HG02678 (cell line): ENCODE results near the gene AKAP9.
"Not testable (repeated sequence)": the region's sequence is repeated elsewhere in the genome, so short reads cannot be mapped to it uniquely, and the experiment has no call there.

Experiments used
- ATAC-seq: cut with Tn5 transposase; IDR thresholded peaks from one replicate; pipeline ENCODE4 v1.9.1; 2021; ENCODE audit warnings: mild to moderate bottlenecking, moderate library complexity; ENCODE audit not compliant: unreplicated experiment

The AKAP9 gene

GRCh38 chr7:92002720-92003119 is 62.1 kb downstream of the AKAP9 start:
- no peak for ATAC-seq

GRCh38 chr7:92006046-92006445 is 65.4 kb downstream of the AKAP9 start:
- ATAC-seq: no peak

GRCh38 chr7:92010215-92010614 is 69.6 kb downstream of the AKAP9 start:
- ATAC-seq: no peak

GRCh38 chr7:92013611-92014010 is 72.9 kb downstream of the AKAP9 start:
- ATAC-seq: no peak

- ATAC-seq: no peak
Observed at GRCh38 chr7:92020636-92021035, 80.0 kb downstream of the AKAP9 start.

- ATAC-seq: no peak
Observed at GRCh38 chr7:92025260-92025659, 84.6 kb downstream of the AKAP9 start.

- ATAC-seq: not testable (repeated sequence)
Observed at GRCh38 chr7:92026635-92027034, 86.0 kb downstream of the AKAP9 start.

- ATAC-seq: not testable (repeated sequence)
Observed at GRCh38 chr7:92027128-92027527, 86.5 kb downstream of the AKAP9 start.

GRCh38 chr7:92028226-92028625 is 87.6 kb downstream of the AKAP9 start:
- no peak for ATAC-seq

GRCh38 chr7:92028686-92029085 is 88.0 kb downstream of the AKAP9 start:
- no peak for ATAC-seq

GRCh38 chr7:92034116-92034515 is 93.5 kb downstream of the AKAP9 start:
- ATAC-seq: no peak

GRCh38 chr7:92035576-92035975 is 94.9 kb downstream of the AKAP9 start:
- no peak for ATAC-seq

GRCh38 chr7:92039900-92040299 is 99.2 kb downstream of the AKAP9 start:
- no peak for ATAC-seq

GRCh38 chr7:92042056-92042737 is 101.5 kb downstream of the AKAP9 start:
- no peak for ATAC-seq

- no peak for ATAC-seq
Observed at GRCh38 chr7:92043098-92043497, 102.4 kb downstream of the AKAP9 start.

- no peak for ATAC-seq
Observed at GRCh38 chr7:92043637-92044036, 103.0 kb downstream of the AKAP9 start.

- no peak for ATAC-seq
Observed at GRCh38 chr7:92044148-92044547, 103.5 kb downstream of the AKAP9 start.

GRCh38 chr7:92044940-92045339 is 104.3 kb downstream of the AKAP9 start:
- no peak for ATAC-seq

GRCh38 chr7:92051655-92052054 is 111.0 kb downstream of the AKAP9 start:
- ATAC-seq: no peak

- ATAC-seq: no peak
Observed at GRCh38 chr7:92052159-92052558, 111.5 kb downstream of the AKAP9 start.

- no peak for ATAC-seq
Observed at GRCh38 chr7:92052684-92053083, 112.0 kb downstream of the AKAP9 start.

- ATAC-seq: no peak
Observed at GRCh38 chr7:92053312-92053711, 112.7 kb downstream of the AKAP9 start.

- ATAC-seq: no peak
Observed at GRCh38 chr7:92056286-92056685, 115.6 kb downstream of the AKAP9 start.
